PC-3 (cell line): ENCODE data around the gene APBA1. TPM values are rescaled to one million over a fixed set of nuclear protein-coding genes. Genes with fewer than 3 reads are reported as not detected.

Experiments
- ATAC-seq: fragments of 200-7000 bp; cut with Tn5 transposase; 2 replicates; pipeline ENCODE4 v1.9.1; 2020; ENCODE audit warnings: mild to moderate bottlenecking, moderate library complexity
- BruUV-seq: library from RNA; stranded (reverse); fragments of 400-500 nt; replicated peaks from 2 replicates; lab custom pipeline; 2021; lab: Mats Ljungman, UMichigan
- CTCF ChIA-PET: fragments of 300-600 bp; sonication (Branson Sonifier 250); formaldehyde crosslinking; loops from one replicate; lab custom pipeline; 2022; ENCODE audit warnings: antibody characterized with exemption; lab: Charles Lee
- POLR2A ChIA-PET: fragments of 300-600 bp; sonication (Branson Sonifier 250); formaldehyde crosslinking; loops from one replicate; lab custom pipeline; 2022; ENCODE audit warnings: antibody characterized with exemption; ENCODE audit not compliant: unreplicated experiment; lab: Charles Lee
- DNase-seq: peaks from one replicate; pipeline ENCODE4 v3.0.0-alpha.2; 2015
- H2AFZ ChIP-seq: fragments of 300-600 bp; sonication (generic); 2 replicates; pipeline ENCODE4 v1.6.0; 2016; ENCODE audit warnings: antibody characterized with exemption, low read length
- H3F3A ChIP-seq: fragments of 300-600 bp; sonication (generic); one replicate; pipeline ENCODE4 v1.6.0; 2017; ENCODE audit warnings: antibody characterized with exemption, low read length, control low read depth, mild to moderate bottlenecking; ENCODE audit not compliant: unreplicated experiment
- H3K27ac ChIP-seq: fragments of 300-600 bp; sonication (generic); 2 replicates; pipeline ENCODE4 v1.5.1; 2016; ENCODE audit warnings: mild to moderate bottlenecking, low read length
- H3K27me3 ChIP-seq: fragments of 300-600 bp; sonication (generic); 2 replicates; pipeline ENCODE4 v1.6.1; 2016; ENCODE audit warnings: low read length, mixed read lengths
- H3K36me3 ChIP-seq: fragments of 300-600 bp; sonication (generic); 2 replicates; pipeline ENCODE4 v1.6.1; 2016; ENCODE audit warnings: low read depth, mixed run types, low read length, mixed read lengths
- H3K4me1 ChIP-seq: fragments of 300-600 bp; sonication (generic); 2 replicates; pipeline ENCODE4 v1.5.1; 2016; ENCODE audit warnings: low read length; ENCODE audit not compliant: insufficient read depth
- H3K4me2 ChIP-seq: fragments of 300-600 bp; sonication (generic); 2 replicates; pipeline ENCODE4 v1.6.0; 2016; ENCODE audit warnings: low read length
- H3K4me3 ChIP-seq: fragments of 300-600 bp; sonication (generic); 2 replicates; pipeline ENCODE4 v1.5.1; 2016; ENCODE audit warnings: mild to moderate bottlenecking, low read length, mixed read lengths
- H3K79me2 ChIP-seq: fragments of 300-600 bp; sonication (generic); 2 replicates; pipeline ENCODE4 v1.6.1; 2017; ENCODE audit warnings: low read length, mixed read lengths
- H3K9ac ChIP-seq: fragments of 300-600 bp; sonication (generic); 2 replicates; pipeline ENCODE4 v1.6.0; 2016; ENCODE audit warnings: mild to moderate bottlenecking, low read length
- H3K9me2 ChIP-seq: fragments of 300-600 bp; sonication (generic); replicated peaks from 2 replicates; pipeline ENCODE4 v1.6.1; 2016; ENCODE audit warnings: mixed run types, low read length, mixed read lengths
- H3K9me3 ChIP-seq: fragments of 300-600 bp; sonication (generic); 2 replicates; pipeline ENCODE4 v1.6.1; 2016; ENCODE audit warnings: low read length, mixed read lengths
- H4K20me1 ChIP-seq: fragments of 300-600 bp; sonication (generic); 2 replicates; pipeline ENCODE4 v1.6.1; 2016; ENCODE audit warnings: low read length, mixed read lengths
- EZH2 ChIP-seq: fragments of 300-600 bp; sonication (generic); IDR thresholded peaks from one replicate; pipeline ENCODE4 v1.6.1; 2017; ENCODE audit warnings: antibody characterized with exemption, mild to moderate bottlenecking, low read length; ENCODE audit not compliant: unreplicated experiment
- EZH2phosphoT487 ChIP-seq: fragments of 300-600 bp; sonication (generic); IDR thresholded peaks from 2 replicates; pipeline ENCODE4 v1.6.1; 2018; ENCODE audit warnings: mild to moderate bottlenecking, antibody characterized with exemption, low read length, borderline replicate concordance
- intact Hi-C: fragments of 100-400 bp; cut with micrococcal nuclease; formaldehyde crosslinking; loops from 2 replicates; pipeline ENCODE4 v1.9.0; 2023
- total RNA-seq: library from RNA; depleted of rRNA; stranded (reverse); fragments of >200 nt; gene quantifications from 2 replicates; pipeline ENCODE4 v1.2.3, GENCODE V29; 2014
- TF ChIP-seq, protein P1 (sequence below): fragments of 300-600 bp; sonication (generic); conservative IDR thresholded peaks from 2 replicates; pipeline ENCODE4 v1.5.1; 2017; ENCODE audit warnings: antibody characterized with exemption, low read depth, mild to moderate bottlenecking, low read length

APBA1 gene
- total RNA-seq, 1 experiment from 2014 or later, result 0.07 TPM

DNA sequence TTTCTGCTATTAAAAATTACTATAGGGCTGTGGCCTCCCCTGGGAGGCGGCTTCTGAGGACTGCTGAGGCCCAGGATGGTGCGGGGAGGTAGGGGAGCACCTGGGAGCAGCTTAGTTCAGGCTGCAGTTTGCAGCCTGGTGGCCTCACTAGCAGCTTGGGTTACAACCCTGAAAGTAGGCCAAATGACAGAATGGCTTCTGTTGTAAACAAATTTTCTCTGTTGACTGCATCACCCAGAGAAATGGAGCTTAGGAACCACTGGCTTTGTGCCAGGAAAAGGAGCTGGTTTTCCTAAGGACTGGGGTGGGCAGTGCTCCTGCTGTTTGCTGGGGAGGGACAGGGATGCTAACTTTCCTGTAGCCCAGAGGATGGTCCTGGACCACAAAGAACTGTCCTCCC, 216.9 kb downstream of the APBA1 start:
- no peaks in the 10 kb centered on the region for H3K79me2 ChIP-seq
- no peaks in the 10 kb centered on the region for H3K36me3 ChIP-seq
- no peaks in the 10 kb centered on the region for H3K9me3 ChIP-seq
- no peak overlapping the region for H3K4me3 ChIP-seq
- ATAC-seq, result no peak
- no peak overlapping the region for H3K9ac ChIP-seq
- no peaks in the 10 kb centered on the region for H3K4me1 ChIP-seq
- no peak for TF ChIP-seq EZH2phosphoT487
- TF ChIP-seq, protein P1, sequence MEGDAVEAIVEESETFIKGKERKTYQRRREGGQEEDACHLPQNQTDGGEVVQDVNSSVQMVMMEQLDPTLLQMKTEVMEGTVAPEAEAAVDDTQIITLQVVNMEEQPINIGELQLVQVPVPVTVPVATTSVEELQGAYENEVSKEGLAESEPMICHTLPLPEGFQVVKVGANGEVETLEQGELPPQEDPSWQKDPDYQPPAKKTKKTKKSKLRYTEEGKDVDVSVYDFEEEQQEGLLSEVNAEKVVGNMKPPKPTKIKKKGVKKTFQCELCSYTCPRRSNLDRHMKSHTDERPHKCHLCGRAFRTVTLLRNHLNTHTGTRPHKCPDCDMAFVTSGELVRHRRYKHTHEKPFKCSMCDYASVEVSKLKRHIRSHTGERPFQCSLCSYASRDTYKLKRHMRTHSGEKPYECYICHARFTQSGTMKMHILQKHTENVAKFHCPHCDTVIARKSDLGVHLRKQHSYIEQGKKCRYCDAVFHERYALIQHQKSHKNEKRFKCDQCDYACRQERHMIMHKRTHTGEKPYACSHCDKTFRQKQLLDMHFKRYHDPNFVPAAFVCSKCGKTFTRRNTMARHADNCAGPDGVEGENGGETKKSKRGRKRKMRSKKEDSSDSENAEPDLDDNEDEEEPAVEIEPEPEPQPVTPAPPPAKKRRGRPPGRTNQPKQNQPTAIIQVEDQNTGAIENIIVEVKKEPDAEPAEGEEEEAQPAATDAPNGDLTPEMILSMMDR, result no peak
- no peak for TF ChIP-seq EZH2
- no peak overlapping the region for H2AFZ ChIP-seq
- H4K20me1 ChIP-seq, result no peaks in the 10 kb centered on the region
- BruUV-seq, result no TSS peak
- DNase-seq, result no peak
- H3K27ac ChIP-seq, result no peak overlapping the region
- H3F3A ChIP-seq, result no peaks in the 10 kb centered on the region
- ChIA-PET POLR2A (no interaction called here), CTCF (no interaction called here)
- no peak overlapping the region for H3K4me2 ChIP-seq
- intact Hi-C loops, result no loop called here
- peaks cover 41% of the 10 kb centered on the region for H3K27me3 ChIP-seq
- no peaks in the 10 kb centered on the region for H3K9me2 ChIP-seq

DNA sequence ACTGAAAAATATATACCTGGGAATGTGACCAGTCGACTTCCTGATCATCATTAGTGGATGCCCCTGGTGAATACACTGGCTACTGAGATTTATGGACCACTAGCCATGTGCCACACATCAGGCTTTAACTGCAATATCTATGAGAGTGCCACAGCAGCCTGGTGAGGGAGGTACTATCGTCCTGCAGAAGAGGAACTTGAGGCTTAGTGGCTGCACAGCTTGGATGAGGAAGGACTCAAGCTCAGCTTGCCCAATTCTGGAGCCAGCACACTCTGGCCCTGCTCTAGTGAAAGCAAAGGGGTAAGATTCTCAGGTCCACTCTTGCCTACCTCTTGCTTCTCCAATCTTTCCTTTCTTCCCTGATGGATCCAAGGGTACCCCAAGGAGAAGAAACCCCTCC, 217.8 kb downstream of the APBA1 start:
- TF ChIP-seq, protein P1, result no peak
- TF ChIP-seq EZH2phosphoT487 (no peak), EZH2 (no peak)
- no TSS peak for BruUV-seq
- intact Hi-C loops, result no loop called here
- ATAC-seq (no peak), DNase-seq (no peak)
- H2AFZ ChIP-seq, result no peak overlapping the region
- H3K4me2 ChIP-seq, result no peak overlapping the region
- no peak overlapping the region for H3K9ac ChIP-seq
- ChIA-PET CTCF (no interaction called here), POLR2A (no interaction called here)
- no peaks in the 10 kb centered on the region for H3K9me2 ChIP-seq
- no peaks in the 10 kb centered on the region for H4K20me1 ChIP-seq
- H3K79me2 ChIP-seq, result no peaks in the 10 kb centered on the region
- no peak overlapping the region for H3K27ac ChIP-seq
- H3K9me3 ChIP-seq, result no peaks in the 10 kb centered on the region
- no peaks in the 10 kb centered on the region for H3K4me1 ChIP-seq
- H3K36me3 ChIP-seq, result no peaks in the 10 kb centered on the region
- no peak overlapping the region for H3K4me3 ChIP-seq
- H3K27me3 ChIP-seq, result peaks cover 35% of the 10 kb centered on the region
- H3F3A ChIP-seq, result no peaks in the 10 kb centered on the region

DNA sequence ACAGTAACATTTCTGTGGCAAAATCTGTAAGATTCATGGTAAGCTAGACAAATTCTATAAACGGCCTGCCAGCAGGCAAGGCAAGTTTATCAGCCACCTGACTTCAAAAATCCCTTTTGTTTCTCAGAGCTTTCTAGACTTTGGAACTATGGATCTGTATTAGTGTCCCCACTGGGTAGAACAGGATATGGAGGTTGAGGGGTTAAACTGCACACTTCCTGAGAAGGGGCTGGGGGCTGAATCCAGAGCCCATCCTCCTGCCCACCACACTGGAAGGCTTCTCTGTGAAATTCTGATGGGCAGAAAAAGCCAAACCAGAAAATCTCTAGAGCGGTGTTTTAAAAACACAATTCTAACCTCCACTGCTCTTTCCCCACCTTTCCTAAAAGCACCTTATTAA, 218.4 kb downstream of the APBA1 start:
- Histone ChIP-seq H3K27ac (no peak overlapping the region), H3K4me1 (no peaks in the 10 kb centered on the region), H3K4me2 (no peak overlapping the region), H4K20me1 (no peaks in the 10 kb centered on the region), H2AFZ (no peak overlapping the region), H3K27me3 (peaks cover 33% of the 10 kb centered on the region), H3F3A (no peaks in the 10 kb centered on the region), H3K9ac (no peak overlapping the region), H3K79me2 (no peaks in the 10 kb centered on the region), H3K9me3 (no peaks in the 10 kb centered on the region), H3K9me2 (no peaks in the 10 kb centered on the region), H3K36me3 (no peaks in the 10 kb centered on the region), H3K4me3 (no peak overlapping the region)
- no peak for TF ChIP-seq EZH2
- TF ChIP-seq, protein P1, result no peak
- no peak for TF ChIP-seq EZH2phosphoT487
- no TSS peak for BruUV-seq
- ChIA-PET POLR2A (no interaction called here), CTCF (no interaction called here)
- DNase-seq, result no peak
- intact Hi-C loops, result no loop called here
- ATAC-seq, result no peak
